GM12878 (cell line): ENCODE results near the gene DYNC1I1. TPM values are rescaled to one million over a fixed set of nuclear protein-coding genes. Genes with fewer than 3 reads are reported as not detected.

Experiments used
- ATAC-seq: fragments of 200-7000 bp; cut with Tn5 transposase; 3 replicates; pipeline ENCODE4 v1.9.1; 2020; ENCODE audit warnings: mild to moderate bottlenecking, moderate library complexity
- BruUV-seq: library from RNA; stranded (reverse); fragments of 400-500 nt; replicated peaks from 2 replicates; lab custom pipeline; 2021; lab: Mats Ljungman, UMichigan
- CTCF ChIA-PET: fragments of 300-600 bp; sonication (Branson Sonifier 250); formaldehyde crosslinking; extraction: SDS; loops from one replicate; lab custom pipeline; 2021; ENCODE audit warnings: inconsistent platforms; lab: Yijun Ruan, JAX
- POLR2A ChIA-PET: fragments of 350-600 bp; formaldehyde crosslinking; extraction: SDS; loops from one replicate; lab custom pipeline; 2021; ENCODE audit warnings: inconsistent platforms; lab: Charles Lee
- RAD21 ChIA-PET: fragments of 300-600 bp; sonication (Branson Sonifier 250); formaldehyde crosslinking; loops from one replicate; lab custom pipeline; 2023; ENCODE audit warnings: antibody characterized with exemption; ENCODE audit not compliant: unreplicated experiment; lab: Charles Lee
- SMC1A ChIA-PET: fragments of 300-600 bp; sonication (Branson Sonifier 250); formaldehyde crosslinking; loops from one replicate; lab custom pipeline; 2023; ENCODE audit not compliant: unreplicated experiment, uncharacterized antibody; lab: Charles Lee
- DNase-seq: peaks from one replicate; pipeline ENCODE4 v3.0.0-alpha.2; 2011; ENCODE audit warnings: low read depth, low spot score
- FAIRE-seq: peaks from 3 replicates; lab custom pipeline; 2011; peaks lifted over from hg19 to GRCh38; lab: Jason Lieb, UNC
- H2AFZ ChIP-seq: 2 replicates; pipeline ENCODE4 v1.6.0; 2011; ENCODE audit warnings: low read depth, low read length, control low read depth; ENCODE audit not compliant: control insufficient read depth
- H3K27ac ChIP-seq: 2 replicates; pipeline ENCODE4 v1.5.1; 2011; ENCODE audit warnings: control low read depth; ENCODE audit not compliant: control insufficient read depth, insufficient read depth
- H3K27me3 ChIP-seq, 2 experiments: replicated peaks in 1 of 2; 2 replicates each; pipeline versions ENCODE4 v1.6.0 to v1.6.1; 2011; ENCODE audit warnings: low read length in 1 of 2; ENCODE audit not compliant: control insufficient read depth in 2 of 2, insufficient read depth in 2 of 2
- H3K36me3 ChIP-seq, 2 experiments: 2 replicates each; pipeline ENCODE4 v1.5.1; 2011; ENCODE audit warnings: low read length in 1 of 2; ENCODE audit not compliant: control insufficient read depth in 2 of 2, insufficient read depth in 2 of 2
- H3K4me1 ChIP-seq: 2 replicates; pipeline ENCODE4 v1.6.1; 2011; ENCODE audit warnings: mild to moderate bottlenecking, low read length, moderate library complexity, mixed read lengths; ENCODE audit not compliant: control insufficient read depth, insufficient read depth
- H3K4me2 ChIP-seq: 2 replicates; pipeline ENCODE4 v1.6.0; 2011; ENCODE audit warnings: control low read depth; ENCODE audit not compliant: control insufficient read depth, insufficient read depth
- H3K4me3 ChIP-seq: fragments of 200-600 bp; sonication (generic); 2 replicates; pipeline ENCODE4 v1.5.1; 2016
- H3K79me2 ChIP-seq: 2 replicates; pipeline ENCODE4 v1.6.0; 2011; ENCODE audit warnings: low read length; ENCODE audit not compliant: control insufficient read depth, insufficient read depth
- H3K9ac ChIP-seq: 2 replicates; pipeline ENCODE4 v1.8.0; 2011; ENCODE audit warnings: low read length, control low read depth, mixed read lengths; ENCODE audit not compliant: control insufficient read depth, insufficient read depth
- H3K9me3 ChIP-seq: replicated peaks from 3 replicates; pipeline ENCODE4 v1.5.1; 2011; ENCODE audit warnings: mild to moderate bottlenecking, low read length; ENCODE audit not compliant: control insufficient read depth, insufficient read depth
- H4K20me1 ChIP-seq: 2 replicates; pipeline ENCODE4 v1.6.0; 2011; ENCODE audit not compliant: control insufficient read depth, insufficient read depth
- ATF7 ChIP-seq: fragments of 450-650 bp; IDR thresholded peaks from 2 replicates; pipeline ENCODE4 v1.6.1; 2016; ENCODE audit warnings: low read depth, mild to moderate bottlenecking
- EP300 ChIP-seq, 2 experiments: fragments of 150-350 bp in 1 of 2; IDR thresholded peaks; 2 replicates each; pipeline ENCODE4 v1.6.1; 2011 to 2012; ENCODE audit warnings: low read depth in 2 of 2, low read length in 2 of 2, borderline replicate concordance in 1 of 2, improper control_type of control experiment in 1 of 2, inconsistent platforms in 1 of 2; ENCODE audit not compliant: control insufficient read depth in 1 of 2
- JUND ChIP-seq: IDR thresholded peaks from 2 replicates; pipeline ENCODE4 v1.6.1; 2012; ENCODE audit warnings: low read depth, mild to moderate bottlenecking, low read length, improper control_type of control experiment, moderate library complexity
- MTA3 ChIP-seq: IDR thresholded peaks from 2 replicates; pipeline ENCODE4 v1.6.1; 2012; ENCODE audit warnings: low read length, inconsistent platforms, borderline replicate concordance
- NKRF ChIP-seq: fragments of 450-650 bp; conservative IDR thresholded peaks from 2 replicates; pipeline ENCODE4 v1.6.1; 2017; ENCODE audit warnings: mild to moderate bottlenecking, moderate library complexity
- NR2F1 ChIP-seq: fragments of 450-650 bp; conservative IDR thresholded peaks from 2 replicates; pipeline ENCODE4 v1.6.1; 2017; ENCODE audit warnings: mild to moderate bottlenecking
- RFX5 ChIP-seq: IDR thresholded peaks from 2 replicates; pipeline ENCODE4 v1.6.1; 2011; ENCODE audit warnings: low read depth, low read length, improper control_type of control experiment
- SIN3A ChIP-seq: IDR thresholded peaks from 2 replicates; pipeline ENCODE4 v1.6.1; 2012; ENCODE audit warnings: low read depth, low read length, improper control_type of control experiment
- YBX1 ChIP-seq: fragments of 450-650 bp; IDR thresholded peaks from 2 replicates; pipeline ENCODE4 v1.6.1; 2016; ENCODE audit warnings: antibody characterized with exemption
- WGBS: methylation state at CpG from one replicate; pipeline ENCODE4 v1.1.6; 2016; ENCODE audit warnings: low lambda C conversion rate; ENCODE audit not compliant: insufficient replicate concordance, insufficient coverage; ENCODE audit errors: missing lambda C conversion rate; 5-methylcytosine and 5-hydroxymethylcytosine counted together
- in situ Hi-C: fragments of 300-500 bp; cut with MboI; formaldehyde crosslinking; loops from 9 replicates; pipeline ENCODE4 v1.14.3; 2018; ENCODE audit warnings: mixed read lengths
- intact Hi-C: fragments of 100-400 bp; cut with micrococcal nuclease; formaldehyde crosslinking; loops from one replicate; pipeline ENCODE4 v1.14.2; 2022; ENCODE audit not compliant: unreplicated experiment
- polyA plus RNA-seq, 11 experiments: library from polyadenylated mRNA; depleted of rRNA in 4 of 11; unstranded in 6 of 11; stranded (reverse) in 5 of 11; fragments of >200 nt; fragmentation: Nextera tagmentation in 4 of 11; fragmentation: Illumina TruSeq in 1 of 11; extraction: Ambion mirVana in 4 of 11; extraction: Trizol in 1 of 11; gene quantifications; 1 replicate in 1 of 11; 2 replicates in 10 of 11; pipeline versions ENCODE4 v1.2.1 to v1.2.3, GENCODE V29; 2011 to 2016; ENCODE audit warnings: inconsistent platforms in 2 of 11, missing spikeins in 2 of 11, low read depth in 1 of 11
- total RNA-seq, 4 experiments: library from RNA; depleted of rRNA in 3 of 4; stranded (reverse); fragments of >200 nt in 3 of 4; fragmentation: Illumina TruSeq in 1 of 4; extraction: Trizol in 1 of 4; gene quantifications; 2 replicates each; pipeline versions ENCODE4 v1.2.1 to v1.2.3, GENCODE V29; 2013 to 2021

Gene DYNC1I1
- total and polyA plus RNA-seq, 10 of the 15 experiments (the other 5 are each of a cell fraction or from before 2014, with no cell fraction given): 0.05 to 0.91 (median 0.14) TPM; not detected in 3

- TF ChIP-seq MTA3 (no peak), JUND (no peak)
Observed at GRCh38 chr7:95881597-95881996, 109.2 kb downstream of the DYNC1I1 start (continued).

- Histone ChIP-seq H3K9ac (no peak overlapping the region), H3K4me1 (no peaks in the 10 kb centered on the region), H4K20me1 (no peaks in the 10 kb centered on the region), H3K27ac (no peak overlapping the region), H3K4me2 (no peak overlapping the region), H3K36me3 (no peaks in the 10 kb centered on the region), H3K27me3 (no peaks in the 10 kb centered on the region), H3K9me3 (no peaks in the 10 kb centered on the region), H3K4me3 (no peak overlapping the region), H3K79me2 (no peaks in the 10 kb centered on the region), H2AFZ (no peak overlapping the region)
- in situ Hi-C loops: no loop called here
- WGBS: 58% methylated on average over 3 of the region's 3 CpGs
- SMC1A ChIA-PET: no interaction called here
- POLR2A ChIA-PET: no interaction called here
- DNase-seq (no peak), FAIRE-seq (no peak), ATAC-seq (no peak)
- intact Hi-C loops: no loop called here
- CTCF ChIA-PET: interaction anchor here (0.6 to 1.6 kb wide), 3 partner anchors 12 to 50 kb away, joined by 3 to 5 read pairs (median 5); no protein-coding TSS in a partner anchor
- no TSS peak for BruUV-seq
- TF ChIP-seq SIN3A (no peak), NKRF (no peak), RFX5 (no peak), NR2F1 (no peak), EP300 (IDR thresholded peaks at IDR 0.05; ENCODE audit: borderline replicate concordance in 1 of 2, control insufficient read depth in 1 of 2, low read depth in 2 of 2, low read length in 2 of 2) (no peak), ATF7 (no peak), YBX1 (no peak)
- RAD21 ChIA-PET: interaction anchor here (1.5 kb wide), 1 partner anchor 12 kb away, joined by 3 read pairs; no protein-coding TSS in a partner anchor
Observed at GRCh38 chr7:95883217-95883616, 110.9 kb downstream of the DYNC1I1 start.
